Stimulated activated CD8-positive, alpha-beta memory T cell treated with anti-CD3 and anti-CD28 coated beads, Interleukin-15, amount 100 ng/mL, for 1 hour (primary cell): Measurements from ENCODE around the gene SDC4.
A peak's percentile ranks its signal among the peaks of the same experiment; 100 is the strongest.
"Not testable (repeated sequence)": the region's sequence is repeated elsewhere in the genome, so short reads cannot be mapped to it uniquely, and the experiment has no call there.

Experiments
- DNase-seq: peaks from one replicate; pipeline ENCODE4 v3.0.0-alpha.2; 2020; ENCODE audit warnings: low read depth

Gene SDC4

DNA sequence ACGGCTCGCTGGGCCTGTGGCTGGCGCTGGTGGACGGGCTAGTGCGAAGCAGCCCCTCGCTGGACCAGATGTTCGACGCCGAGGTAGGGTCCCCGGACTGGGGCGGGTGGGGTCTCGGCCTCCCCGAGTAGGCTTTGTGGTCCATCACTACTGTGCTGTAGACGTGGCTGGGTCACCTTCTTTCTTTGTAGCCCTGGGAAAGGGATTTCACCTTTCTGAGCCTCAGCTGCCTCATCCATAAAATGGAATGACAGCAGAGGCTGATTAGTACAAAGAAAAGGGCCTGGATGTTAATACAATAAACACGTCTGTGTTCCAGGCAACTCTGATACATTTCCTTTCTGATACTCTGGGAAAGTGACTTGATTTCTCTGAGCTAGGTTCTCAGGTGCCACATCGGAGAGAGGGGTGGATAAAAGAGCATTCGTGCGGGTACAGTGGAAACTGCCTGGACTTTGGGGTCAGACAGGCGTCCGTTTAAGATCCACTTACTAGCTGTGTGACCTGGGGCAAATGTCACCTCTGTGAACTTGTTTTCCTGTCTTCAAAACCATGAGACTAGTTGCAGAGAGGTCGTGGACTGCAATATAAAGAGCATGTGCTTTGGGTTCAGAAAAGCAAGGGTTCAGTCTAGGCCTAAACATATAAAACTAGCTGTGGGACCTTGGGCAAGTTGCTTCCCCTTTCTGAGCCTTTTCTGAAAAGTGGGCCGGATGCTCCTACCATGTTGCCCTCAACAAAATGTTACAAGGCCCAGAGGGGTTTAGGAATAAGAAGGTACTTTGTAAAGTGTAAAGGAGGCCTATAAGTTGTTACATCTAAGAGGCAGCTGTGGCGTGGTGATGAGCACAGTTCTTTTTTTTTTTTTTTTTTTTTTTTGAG is 15.6 kb upstream of the SDC4 start:
- no peak for DNase-seq

DNA sequence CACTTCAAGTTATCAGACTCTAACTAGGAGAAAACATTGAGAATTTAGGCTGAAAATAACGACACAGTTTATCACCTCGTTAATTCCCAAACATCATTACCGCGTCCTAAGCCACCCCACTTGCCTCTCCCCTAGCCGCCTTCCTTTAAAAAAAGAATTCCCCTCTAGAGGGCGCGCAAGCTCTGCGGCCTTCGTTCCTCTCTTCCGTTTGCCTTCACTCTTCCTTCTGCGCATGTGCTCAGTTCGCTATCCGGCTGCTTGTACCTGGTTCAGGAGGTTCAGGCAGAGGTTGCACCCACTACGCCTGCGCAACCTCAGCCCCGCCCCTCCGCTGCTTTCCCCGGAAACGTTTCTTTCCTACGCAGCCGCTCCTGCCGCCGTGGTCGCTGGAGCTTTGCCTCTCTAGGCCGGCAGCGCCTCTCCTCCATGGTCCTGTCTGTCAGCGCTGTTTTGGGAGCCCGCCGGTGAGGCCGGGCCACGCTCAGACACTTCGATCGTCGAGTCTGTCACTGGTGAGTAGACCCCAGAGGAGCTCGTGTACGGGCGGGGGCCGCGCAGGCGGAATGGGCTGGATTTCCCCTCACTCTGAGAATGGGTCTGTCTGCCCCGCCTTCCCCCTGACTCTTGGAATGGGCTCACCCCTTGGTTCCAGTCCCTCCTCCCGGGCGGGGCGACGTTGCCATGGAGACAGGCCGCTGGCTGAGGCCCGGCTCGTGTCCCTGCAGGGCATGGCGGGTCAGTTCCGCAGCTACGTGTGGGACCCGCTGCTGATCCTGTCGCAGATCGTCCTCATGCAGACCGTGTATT is 14.8 kb upstream of the SDC4 start, which contains the start of gene SYS1:
SYS1 (plus strand) TSS at position 353 of the 807 bp plus-strand sequence; CDS start at position 729, 376 bp downstream.
- DNase-seq = peak; percentile 97

DNA sequence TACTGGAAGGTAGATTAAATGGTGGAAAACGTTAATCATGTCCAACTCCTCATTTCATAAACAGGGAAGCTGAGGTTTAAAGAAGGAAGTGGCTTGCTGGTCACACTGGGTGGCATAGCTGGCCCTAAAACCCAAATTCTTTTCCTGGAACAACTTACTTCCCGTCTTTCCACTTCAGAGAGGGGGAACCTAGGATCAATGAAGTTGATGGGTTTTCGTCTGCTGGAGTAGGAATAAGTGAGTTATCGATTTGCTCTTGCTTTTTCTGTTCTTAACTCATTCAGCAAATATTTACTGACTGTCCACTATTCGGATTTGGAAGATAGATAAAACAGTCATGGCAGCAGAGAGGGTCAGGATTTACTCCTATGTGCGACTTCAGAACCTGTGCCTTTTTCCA is 13.6 kb upstream of the SDC4 start:
- no peak for DNase-seq

DNA sequence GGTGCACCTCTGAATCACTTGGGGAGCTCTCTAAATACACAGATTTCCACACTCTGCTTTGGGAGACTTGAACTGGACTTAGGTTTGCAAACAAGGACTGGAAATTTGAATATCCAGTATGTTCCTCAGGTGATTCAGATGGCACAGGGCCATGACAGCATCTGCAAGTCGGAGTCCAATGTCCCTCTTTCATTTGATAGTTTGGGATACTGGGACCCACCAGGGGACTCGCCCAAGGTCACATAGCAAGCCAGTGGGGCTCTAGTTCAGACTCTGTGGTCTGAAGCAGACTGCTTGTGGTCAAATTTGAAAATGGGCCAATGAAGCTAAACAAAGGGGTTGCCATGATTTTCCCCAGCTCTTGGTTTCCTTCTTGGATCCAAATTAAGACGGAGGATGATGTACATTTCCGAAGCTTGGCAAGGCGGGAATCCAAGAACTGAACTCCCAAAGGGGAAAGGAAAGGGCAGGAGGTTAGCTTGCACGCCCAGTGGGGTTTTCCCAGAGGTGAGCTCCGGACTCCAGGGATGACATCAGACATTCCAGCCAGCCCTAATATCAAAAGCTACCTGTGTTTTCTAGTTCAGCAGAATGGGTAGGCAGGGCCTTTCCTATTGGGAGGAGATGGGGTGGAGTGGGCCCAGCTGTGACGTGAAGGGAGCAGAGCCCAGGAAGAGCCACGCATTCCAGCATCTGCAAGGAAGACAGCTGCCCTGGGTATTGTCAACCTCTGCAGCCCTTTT is 11.4 kb upstream of the SDC4 start:
- no peak for DNase-seq

DNA sequence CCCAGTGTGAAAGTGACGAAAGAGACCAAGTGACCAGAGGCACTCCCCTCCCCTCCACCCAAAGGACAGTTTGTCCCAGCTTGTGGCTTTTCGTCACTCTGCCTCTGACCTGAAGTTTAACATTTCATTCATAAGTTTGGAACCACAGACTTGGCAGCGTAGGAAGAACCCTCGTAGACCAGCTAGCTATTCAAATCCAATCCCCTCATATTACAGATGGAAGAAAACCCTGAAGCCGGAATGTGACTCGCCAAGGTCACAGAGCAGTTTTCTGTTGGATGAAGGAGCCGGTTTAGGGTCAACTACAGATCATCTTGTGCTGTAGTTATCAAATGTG is 10.8 kb upstream of the SDC4 start:
- no peak for DNase-seq

DNA sequence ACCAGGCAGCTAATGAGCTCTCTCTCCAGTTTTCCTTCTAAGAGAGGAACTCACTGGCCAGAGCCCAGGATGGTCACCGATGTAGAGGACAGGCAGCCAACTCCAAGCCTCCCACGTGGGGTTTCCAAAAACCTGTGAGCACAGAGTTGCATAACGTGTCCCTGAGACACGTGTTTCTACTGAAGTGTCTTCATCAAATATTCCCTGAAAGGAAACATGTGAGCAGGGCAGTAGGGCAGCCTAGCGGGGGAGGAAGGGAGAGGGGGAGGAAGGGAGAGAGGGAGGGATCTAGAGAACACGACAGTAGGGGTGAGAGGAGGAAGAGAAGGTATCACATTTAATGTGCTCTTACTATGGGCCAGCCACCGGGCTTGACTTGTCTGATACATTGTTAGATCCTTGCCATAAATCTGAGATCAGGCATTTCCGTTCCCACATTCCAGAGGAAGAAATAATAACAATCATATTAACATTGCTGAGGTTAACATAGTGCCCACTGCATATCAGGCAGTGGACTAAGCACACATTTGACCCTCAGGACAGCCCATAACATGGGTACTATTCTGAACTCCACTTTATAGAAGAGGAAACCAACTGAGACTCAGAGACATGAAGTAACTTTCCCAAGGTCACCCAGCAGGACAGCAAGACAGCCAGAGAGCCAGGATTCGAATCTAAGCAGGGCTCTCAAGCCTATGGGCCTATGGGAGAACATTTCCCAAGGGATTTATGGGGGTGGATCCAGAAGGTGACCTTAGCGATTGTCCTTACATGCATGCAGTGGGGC is 10.3 kb upstream of the SDC4 start:
- no peak for DNase-seq

DNA sequence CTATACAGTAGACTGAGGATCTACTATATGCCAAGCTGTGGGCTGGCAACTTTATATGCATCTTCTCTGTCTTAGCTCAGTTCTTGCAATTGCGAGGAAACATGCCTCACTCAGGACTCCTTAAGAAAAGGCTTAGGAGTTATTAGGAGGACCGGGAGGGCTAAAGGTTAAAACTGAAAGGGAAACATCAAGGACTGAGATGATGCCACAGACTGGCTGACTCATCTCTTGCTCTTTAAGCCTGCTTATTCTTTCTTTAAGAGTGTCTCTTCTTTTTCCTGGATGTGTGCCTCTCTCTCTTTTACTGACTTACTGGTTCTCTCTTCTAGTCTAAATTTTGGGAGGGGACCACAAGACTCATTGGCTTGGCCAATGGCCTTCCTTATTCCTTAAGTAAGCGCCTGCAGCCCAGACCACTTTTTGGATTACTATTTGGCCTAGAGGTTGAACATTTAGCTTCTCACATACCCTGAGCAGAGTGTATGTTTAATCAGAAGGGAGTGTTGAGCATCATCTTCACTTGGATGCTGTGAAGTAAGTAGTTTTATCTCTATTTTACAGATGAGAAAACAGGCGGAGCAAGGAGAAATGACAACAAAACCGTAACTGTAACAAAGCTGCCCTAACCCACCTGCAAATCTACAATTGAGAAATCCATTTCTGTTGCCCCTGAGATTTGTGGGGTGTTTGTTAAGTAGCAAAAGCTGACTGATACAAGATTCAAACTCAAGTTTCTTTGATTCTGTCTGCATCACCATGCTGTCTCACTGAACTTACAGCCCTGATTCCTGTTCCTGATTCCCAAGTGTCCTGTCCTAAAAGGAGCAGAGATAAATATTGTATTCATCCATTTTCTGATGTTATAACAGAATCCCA is 7.2 kb upstream of the SDC4 start:
- DNase-seq = no peak

DNA sequence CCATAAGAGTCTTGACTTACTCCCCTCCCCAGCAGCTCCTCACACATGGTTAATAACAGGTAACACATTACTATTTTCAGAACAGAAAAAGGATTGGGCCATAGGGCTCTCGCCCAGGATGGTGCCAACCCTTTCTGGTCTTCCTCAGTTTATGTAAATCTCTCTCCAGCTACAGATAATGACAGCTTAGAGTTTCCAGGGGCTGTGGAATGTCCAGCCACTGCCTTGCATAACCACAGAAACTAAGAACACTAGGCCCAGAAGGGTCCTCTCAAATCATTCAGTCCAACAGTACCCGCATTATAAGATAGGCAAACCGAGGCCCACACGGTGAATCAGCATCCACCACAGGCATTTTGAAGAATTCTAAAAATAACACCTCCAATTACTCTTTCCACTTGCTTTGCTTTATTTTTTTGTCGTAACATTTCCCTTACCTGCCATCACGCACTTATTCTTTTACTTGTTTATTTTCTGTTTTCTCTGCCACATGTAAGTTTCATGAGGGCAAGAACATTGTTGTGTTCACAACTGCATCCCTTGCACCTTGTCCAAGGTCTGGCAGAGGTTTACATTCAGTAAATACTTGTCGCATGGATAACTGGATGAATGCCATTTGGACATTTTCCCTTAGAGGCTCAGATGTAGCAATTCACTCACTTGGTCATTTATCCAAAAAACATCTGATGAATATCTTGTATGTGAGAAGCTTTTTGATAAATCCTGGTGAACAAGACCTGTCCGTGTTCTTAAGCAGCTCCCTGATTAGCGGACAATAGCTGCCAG is 6.4 kb upstream of the SDC4 start:
- DNase-seq = no peak

DNA sequence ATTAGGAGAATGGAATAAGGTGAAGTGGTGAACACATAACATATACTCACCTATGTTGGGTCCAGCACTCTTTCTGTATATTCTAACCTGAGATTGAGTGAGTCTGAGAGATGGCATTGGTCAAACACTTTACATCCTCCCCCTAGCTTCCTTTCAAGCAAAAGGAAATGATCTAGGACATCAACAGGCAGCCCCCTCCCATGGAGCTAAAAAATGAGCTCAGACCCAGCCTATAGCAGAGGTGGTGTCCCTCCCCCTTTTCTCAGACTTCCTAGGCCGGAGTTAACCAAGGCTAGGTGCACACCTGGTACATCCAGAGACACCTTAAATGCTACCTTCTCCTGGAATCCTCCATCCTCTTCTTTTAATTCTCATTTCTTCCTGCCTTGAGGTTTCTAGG is 5.5 kb upstream of the SDC4 start:
- DNase-seq = no peak

DNA sequence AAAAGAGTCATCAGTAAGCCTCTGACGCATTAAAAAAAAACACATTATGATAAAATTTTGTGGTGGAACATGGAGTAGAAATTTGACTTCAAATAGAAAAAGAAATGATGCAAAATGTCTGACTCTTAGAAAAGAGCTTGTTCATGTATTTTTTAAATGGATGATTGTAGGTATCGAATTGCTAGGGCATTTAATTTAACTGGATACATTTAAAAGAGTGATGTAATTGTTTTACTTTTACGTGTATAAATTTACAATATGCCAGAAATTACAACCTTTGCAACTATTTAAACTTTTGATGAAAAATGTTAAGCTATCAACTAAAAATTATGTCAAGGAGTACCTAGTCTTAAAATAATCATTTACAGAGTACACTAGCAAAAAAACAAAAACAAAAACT is 4.5 kb upstream of the SDC4 start:
- DNase-seq = no peak

DNA sequence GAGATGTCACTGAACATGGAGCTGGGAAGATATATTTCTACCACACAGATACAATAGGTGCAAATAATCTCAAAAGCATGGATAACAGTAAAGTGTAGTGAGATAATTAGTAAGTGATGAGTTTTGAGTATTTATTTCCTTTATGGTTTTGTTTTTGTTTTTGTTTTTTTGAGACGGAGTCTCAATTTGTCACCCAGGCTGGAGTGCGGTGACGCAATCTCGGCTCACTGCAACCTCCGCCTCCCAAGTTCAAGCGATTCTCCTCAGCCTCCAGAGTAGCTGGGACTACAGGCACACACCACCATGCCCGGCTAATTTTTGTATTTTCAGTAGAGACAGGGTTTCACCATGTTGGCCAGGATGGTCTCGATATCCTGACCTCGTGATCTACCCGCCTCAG is 2.6 kb upstream of the SDC4 start:
- not testable (repeated sequence) for DNase-seq

DNA sequence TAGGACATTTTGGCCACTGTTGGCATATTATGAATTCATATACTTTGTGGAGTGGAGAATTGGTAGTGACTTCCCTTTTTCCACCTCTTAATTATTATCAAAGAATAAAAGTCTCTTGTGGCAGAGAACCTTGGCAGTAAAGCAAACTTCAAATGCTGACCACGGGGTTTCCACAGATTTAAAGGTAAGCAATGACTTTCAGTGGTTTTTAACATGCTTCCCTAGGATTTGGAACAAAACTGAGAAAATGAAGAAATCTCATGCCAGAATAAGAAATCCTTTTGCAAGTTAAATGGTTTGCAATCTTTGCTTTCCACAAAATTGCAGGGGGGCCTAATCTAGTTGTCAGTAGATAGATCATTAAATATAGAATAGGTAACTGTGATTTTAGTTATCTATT is 2.0 kb upstream of the SDC4 start:
- DNase-seq = no peak

DNA sequence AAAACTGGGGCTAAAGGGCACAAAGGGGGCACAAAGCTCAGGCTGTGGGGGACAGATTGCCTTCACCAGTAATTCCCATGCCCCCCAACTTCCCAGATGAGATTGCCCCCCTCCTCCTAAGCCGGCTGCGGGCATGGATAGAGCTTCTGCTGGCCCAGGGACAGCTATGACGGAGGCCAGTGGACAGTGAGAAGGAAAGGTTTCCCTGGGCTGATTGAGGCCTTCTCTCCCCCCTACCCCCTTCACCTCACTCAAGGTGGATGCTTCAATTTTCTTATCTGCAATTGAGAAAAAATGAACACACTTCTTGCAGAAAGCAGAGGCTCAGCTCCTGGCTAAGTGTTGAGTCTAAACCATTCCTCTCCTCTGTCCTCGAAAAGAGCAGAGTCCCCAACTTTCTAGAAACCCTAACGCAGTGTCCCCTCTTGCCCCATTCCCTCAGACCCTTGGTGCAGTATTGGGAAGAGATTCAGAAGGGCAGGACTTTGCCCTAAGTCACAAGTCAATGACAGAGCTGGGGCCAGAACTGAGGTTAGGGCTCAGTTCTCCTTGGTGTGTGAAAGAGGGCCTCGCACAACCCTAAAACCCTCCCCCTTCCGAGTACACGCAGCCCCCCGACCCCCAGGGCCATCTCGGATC is 808 bp downstream of the SDC4 start:
- DNase-seq = no peak

DNA sequence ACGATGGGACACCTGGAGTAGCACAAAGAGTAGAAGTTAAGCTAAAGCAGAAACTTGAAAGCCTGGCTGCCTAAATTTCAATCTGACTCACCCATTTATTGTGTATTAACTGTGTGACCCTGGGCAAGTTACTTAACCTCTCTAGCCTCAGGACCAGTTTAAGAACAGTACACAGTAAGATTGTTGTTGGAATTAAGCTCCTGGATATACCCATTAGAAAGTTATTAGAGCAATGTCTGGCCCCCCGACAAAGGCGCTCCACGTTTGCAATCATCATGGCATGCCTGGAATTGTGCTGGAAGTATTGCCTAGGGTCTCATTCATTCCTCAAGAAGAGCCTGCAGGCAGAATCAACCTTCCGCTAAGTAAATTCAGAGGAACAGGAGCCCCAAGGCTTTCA is 1.4 kb downstream of the SDC4 start:
- no peak for DNase-seq

DNA sequence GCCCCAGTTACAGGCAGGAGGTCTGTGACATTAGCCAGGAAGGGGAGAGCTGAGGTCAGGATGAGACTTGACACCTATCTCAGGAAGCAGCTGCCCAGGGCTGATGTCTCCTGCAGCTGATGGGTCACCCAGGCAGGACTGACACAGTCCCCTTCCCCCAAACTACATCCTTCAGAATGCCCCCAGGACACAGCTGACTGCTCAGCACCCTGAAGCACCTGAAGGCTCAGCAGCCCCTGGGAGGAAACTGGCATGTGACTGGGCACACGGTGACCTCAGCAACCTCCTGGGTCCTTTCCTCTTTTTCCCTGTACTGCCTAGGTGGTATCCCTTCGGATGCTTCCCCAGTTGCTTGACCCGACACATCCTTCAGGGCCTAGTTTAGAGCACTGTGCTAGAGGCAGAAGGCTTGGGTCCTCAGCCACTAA is 1.9 kb downstream of the SDC4 start:
- no peak for DNase-seq

DNA sequence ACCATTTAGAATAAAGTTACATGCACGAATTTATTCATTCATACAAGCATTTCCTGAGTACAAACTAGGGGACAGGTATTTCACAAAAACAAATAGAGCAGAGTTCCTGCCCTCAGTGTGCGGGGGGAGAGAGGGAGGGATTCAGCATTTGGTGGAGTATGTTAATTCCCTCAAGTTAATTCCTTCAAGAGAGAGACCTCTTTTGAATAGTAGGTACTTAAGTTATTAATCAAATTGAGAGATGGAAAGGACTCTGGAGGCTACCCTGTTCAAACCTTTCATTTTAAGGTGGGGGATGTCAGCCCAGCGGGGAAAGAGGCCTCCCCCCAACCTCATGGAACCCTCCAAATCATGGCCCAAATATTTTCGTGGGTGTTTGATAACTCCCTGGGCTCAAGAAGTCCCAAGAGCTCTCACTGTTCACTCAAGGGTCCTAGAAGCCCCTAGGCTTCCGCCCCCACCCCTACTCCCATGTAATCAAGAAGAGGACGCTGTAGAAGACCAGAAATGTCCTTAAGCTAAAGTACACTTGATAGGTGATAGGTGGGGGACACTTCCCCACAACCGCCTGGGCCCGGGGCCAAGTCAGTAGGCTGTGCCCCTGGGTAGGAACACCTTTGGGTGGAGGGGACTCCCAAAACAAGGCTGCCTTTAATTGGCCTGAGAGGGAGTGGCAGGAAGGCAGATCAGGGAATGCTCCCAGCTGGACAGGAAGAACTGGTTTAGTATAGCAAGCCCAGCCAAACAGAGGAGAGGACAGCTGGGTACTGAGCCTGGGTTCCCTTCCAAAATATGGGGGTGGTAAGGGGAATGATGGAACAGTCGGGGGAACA is 2.9 kb downstream of the SDC4 start:
- no peak for DNase-seq

DNA sequence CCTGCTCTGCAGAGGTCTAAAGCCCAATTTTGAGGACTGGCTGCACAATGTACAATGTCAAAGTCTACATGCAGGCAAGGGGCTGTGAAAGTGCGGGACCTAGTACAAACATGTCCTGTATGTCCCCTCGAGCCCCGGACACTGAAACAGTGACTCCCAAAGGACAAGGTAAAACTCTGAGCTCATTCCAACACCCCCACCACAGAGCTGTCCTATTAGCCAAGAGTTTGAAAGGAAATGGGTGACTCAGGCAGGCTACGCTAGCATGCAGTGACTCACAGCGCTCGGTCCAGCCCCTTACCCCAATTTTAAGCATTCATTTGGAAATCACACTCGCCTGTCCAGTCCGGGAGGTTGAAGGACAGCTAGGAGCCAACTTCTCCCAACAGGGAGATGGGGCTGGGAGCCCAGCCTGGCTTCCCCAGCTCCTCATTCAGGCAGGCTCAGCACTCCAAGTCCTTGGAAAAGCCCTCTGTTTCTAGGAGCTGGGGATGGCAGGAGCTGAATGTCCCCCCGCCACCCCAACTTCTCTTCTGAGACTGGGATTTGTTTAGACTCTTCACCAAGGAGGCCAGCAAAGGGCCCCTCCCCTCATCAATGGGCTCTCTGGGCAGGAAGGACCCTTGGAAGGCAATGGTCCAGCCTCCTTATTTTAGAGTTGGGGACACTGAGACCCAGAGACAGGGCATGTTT is 3.9 kb downstream of the SDC4 start:
- no peak for DNase-seq
